Activated CD4-positive, alpha-beta T cell treated with anti-CD3 and anti-CD28 coated beads for 4 hours (primary cell): Measurements from ENCODE around the gene FXYD1.
"Not testable (repeated sequence)": the region's sequence is repeated elsewhere in the genome, so short reads cannot be mapped to it uniquely, and the experiment has no call there.

ENCODE experiments used
- DNase-seq, 2 donors: peaks; one replicate each; pipeline ENCODE4 v3.0.0-alpha.2; 2020

FXYD1 gene

DNA sequence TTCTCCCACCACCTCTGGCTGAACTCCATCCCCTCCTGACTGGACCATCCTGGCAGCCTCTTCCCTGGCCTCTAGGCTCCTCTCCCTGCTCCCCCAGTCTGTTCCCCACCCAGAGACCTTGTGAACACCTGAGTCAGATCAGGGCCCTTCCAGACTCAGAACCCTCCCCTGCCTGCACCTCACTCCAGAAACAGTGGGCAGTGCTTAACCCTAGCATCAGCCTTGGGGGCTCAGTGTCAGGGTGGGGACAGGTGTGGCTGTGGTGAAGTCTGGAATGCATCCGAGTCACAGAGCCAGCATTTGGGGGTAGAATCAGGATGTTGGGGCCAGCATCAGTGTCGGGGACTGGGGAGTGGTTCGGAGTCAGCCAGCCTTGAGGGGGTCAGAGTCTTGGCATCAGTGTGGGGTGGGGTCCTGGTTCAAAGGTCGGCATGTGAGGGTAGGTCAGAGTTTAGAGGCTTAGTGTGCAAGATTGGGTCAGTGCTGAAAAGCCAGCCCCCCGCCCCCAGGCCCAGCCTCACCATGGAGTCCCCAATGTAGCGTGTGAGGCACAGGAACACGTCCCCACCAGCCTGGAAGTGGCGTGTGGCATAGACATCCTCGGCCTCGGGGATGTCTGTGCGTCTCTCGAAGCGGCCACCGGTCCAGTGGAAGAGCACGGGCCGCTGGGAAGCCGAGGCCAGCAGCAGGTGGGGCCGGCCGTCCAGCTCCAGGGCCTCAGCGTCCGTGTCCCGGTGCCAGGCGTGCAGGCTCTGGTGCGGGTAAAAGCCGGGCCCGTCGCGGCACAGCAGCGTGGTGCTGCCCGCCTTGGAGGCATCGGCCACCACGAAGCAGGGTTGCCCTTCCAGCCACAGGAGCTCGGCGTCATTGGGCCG is 12.6 kb upstream of the FXYD1 start:
- DNase-seq, result no peak

DNA sequence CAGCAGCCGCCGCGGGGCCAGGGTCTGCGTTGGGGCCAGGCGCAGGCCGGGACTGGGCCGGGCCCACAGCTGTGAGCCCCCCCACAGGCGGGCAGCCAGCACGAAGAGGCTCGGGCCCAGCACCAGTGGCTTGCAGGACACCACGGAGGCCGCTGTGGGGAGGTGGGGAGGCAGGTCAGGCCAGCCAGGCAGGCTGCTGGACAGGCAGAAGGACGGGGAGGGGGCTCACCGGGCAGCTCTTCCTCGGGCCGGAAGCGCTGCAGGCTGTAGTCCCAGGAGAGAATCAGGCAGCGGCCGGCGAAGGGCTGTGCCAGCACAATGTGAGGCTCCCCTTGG is 12.0 kb upstream of the FXYD1 start:
- DNase-seq, result no peak

DNA sequence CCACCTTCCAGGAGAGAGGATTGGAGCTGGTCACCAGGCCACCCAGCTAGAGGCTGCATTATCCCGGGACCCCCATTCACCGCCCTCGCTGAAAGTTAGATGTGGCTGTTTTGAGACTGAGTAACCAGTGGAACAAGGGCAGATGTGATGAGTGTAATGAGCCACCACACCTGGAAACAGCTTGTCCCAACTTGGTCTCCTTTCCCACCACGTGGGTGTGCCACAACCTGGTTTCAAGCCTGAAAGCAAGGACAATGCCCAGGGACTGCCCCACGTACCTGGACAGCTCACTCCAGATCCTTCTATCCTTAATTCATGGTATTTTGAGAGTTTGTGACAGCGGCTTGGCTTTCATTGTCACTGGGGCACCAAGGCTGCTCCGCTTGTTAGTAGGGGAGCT is 10.8 kb upstream of the FXYD1 start:
- no peak for DNase-seq

DNA sequence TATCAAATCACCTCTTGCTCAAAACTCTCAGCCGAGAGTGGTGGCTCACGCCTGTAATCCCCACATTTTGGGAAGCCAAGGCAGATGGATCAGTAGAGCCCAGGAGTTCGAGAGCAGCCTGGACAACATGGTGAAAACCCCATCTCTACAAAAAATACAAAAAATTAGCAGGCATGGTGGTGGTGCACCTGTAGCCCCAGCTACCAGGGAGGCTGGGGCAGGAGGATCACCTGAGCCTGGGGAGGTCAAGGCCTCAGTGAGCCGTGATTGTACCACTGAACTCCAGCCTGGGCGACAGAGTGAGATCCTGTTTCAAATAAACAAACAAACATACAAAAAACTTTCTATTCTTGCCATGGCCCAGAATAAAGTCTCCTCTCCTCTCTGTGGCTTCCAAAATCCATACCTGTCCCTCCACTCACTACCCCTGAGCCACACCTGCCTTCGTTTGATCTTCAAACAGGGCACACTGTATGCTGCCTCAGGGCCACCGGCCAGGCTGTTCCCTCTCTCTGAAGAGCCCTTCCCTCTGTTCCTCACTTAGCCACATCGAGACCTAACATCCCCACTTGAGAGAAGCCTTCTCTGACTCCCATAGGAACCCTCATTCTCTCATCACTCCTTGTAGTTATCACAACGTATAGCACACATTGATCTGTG is 10.1 kb upstream of the FXYD1 start:
- DNase-seq, result no peak

DNA sequence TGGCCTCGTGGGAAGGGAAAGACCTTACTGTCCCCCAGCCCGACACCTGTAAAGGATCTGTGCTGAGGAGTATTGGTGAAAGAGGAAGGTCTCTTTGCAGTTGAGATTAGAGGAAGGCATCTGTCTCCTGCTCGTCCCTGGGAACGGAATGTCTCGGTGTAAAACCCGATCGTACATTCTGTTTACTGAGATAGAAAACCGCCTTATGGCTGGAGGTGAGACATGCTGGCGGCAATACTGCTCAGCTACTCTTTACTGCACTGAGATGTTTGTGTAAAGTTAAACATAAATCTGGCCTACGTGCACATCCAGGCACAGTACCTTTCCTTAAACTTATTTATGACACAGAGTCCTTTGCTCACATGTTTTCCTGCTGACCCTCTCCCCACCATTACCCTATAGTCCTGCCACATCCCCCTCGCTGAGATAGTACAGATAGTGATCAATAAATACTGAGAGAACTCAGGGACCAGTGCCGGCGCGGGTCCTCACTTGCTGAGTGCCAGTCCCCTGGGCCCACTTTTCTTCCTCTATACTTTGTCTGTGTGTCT is 8.8 kb upstream of the FXYD1 start:
- not testable (repeated sequence) for DNase-seq

DNA sequence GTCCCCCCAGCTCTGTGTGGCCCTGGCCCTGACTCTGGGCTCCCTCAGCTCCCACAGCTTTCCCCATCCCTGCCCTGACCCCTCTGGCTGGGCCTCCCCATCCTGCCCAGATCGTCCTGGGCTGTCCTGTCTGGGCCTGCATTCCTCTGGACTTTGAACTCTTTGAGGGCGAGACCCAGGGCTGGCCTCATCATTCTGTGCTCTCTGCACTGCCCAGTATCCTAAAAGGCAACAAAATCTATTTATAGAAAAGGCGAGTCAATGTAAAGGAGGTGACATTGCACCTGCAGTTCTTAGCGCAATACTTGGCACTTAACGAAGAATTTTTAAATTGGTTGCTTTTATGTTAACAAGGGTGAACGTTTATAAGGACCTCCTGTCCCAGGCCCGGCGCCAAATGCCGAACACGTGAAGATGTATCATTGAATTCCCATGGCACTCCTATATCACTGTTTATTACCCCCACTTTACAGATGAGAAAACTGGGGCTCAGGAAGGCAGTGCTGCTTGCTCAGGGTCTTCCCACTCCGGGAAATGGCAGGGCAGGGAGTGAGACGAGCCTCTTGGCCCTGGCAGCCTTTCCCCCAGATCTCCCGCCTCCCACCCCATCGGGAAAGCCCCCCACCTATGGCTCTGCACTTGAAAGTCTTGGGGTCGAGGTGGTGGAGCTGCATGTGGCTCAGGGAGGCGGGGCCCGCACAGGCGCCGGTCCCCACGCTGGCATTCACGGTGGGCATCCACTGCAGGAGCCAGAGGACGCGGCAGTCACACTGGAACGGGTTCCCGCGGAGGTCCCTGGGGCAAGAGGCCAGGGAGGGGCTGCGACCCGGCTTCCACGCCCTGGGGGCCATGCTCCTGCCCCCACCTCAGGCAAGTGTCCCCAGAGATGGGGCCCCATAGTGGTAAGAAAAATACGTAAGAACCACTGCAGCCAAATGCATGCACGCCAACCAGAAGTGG is 7.6 kb upstream of the FXYD1 start:
- DNase-seq, result no peak

DNA sequence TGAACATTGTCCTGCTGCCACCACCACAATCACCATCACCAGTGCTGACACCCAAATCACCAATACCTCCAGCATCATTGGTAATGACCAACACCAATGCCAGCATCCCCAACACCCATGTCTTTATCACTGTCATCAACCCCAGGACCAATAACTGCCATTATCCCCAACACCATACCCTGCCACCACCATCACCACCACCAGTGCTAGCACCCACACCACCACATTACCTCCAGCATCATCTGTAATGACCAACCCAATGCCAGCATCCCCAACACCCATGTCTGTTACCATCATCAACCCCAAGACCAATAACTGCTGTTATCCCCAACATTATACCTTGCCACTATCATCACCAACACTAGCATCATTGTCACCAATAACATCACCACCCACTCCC is 6.4 kb upstream of the FXYD1 start:
- DNase-seq, result no peak

DNA sequence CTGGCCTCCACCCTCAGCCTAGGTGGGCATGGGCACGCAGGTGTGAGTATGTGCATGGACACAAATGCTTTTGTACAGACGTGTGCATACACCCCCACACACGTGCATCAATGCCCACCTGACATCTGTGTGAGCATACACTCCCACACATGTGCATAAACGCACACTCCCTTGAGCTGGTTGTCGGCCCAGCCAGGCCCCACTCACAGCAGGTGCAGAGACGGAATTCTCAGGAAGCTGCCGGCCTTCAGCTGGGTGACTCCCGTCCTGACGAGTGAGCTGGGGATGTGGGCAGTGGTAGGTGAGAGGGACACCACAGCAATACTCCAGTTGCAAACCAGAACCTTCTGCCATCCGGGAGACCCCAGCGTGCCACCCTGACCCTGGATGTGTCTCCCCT is 4.8 kb upstream of the FXYD1 start:
- DNase-seq, result no peak

DNA sequence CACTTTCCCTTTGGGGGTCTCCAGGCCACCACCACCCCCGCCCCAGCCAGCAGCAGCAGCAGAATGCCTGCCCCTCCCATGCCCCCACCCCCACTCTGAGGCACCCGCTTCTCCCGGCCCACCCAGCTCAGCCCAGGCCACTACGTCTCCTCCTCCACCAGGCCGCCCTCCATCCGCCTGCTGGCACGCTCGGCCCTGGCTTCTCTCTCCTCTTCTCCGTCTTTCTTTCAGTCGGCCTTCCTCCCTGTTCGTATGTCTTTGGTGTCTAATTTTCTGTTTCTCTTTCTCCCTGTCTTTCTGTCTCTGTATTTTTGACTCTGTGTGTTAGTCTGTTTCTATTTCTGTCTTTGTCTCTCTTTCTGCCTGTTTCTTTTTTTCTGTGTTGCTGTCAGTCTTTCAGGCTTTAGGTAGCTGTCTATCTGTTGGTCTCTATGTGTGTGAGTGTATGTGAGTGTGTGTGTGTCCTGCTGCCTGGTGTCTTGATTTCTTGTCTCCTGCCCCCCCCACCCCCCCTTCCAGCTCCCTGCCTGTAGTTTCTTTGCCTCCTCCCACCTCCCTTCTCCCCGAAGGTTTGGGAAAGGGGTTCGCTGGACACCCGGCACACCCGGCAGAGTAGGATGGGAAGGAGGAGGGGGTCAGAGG is 3.9 kb upstream of the FXYD1 start, which contains the start of gene LGI4:
LGI4 (minus strand) TSS at position 459 of the 642 bp plus-strand sequence; CDS start at position 80, 379 bp downstream.
- no peak for DNase-seq

DNA sequence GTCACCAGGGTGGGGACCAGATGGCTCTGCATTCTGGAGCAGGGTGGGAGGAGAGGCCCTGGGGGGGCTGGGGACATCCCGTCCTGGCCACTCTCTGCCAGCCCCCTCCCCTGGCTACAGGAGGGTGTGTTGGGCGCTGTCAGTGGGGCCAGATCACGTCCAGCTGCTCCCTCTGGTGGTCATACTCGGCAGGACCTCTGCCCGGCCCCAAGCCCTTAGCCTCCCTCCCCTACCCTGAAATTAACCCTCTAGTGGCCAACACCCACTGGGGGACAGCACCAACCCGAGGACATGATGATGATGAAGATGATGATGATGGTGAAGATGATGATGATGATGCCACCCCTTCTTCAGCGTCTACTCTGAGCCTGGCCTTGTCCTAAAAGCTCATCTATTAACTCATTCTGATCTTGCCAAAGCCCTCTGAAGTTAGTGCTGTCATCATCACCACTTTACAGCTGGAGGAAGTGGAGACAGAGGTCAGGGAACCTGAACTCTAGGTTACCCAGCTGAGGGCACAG is 3.2 kb upstream of the FXYD1 start:
- DNase-seq, result peak; percentile 53 to 59

DNA sequence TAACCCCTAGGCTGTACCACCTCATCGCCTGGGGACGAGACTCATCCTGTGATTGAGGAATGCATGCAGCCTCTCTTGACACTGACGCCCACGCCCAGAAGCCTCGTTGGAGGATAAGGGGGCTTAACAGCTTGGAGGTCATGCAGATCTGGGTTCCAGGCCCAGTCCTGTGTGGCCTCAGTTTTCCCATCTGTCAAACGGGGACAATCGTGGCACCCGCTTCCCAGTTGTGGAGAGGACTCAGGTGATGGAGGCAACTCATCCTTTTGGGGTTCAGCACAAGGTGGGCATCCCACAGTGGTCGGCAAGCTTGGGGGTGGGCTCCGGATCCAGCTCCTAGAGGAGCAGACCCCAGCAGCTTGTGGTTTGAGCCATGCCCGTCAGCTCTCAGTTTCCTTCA is 2.4 kb upstream of the FXYD1 start:
- DNase-seq, result no peak

DNA sequence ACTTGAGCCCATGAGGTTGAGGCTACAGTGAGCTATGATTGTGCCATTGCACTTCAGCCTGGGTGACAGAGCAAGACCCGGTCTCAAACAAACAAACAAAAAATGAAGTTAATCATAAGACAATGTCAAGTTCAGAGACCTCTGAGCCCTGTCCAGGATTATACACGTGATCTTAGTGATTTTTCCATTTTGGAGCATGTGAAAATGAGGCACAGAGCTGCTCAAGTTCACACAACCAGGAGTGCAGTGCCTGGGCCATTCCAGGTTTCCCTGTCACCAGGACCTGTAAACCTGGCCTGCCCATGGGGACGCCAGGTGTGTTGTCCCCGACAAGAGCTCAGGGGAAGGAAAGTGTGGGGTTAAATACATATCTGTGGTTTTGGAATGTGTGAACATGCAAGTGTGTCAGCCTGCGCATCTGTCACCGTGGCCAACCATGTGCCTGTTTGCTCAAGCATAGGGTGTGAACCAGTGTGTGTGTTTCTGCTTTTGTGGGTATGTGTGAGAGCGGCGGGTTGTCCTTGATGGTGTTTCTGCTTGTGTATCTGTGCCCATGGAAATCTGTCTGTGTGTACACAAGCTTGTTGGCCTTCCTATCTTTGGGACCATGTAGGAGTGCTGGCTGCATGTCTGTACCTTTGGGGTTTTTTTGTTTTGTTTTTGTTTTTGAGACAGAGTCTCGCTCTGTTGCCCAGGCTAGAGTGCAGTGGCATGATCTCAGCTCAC is 1.5 kb upstream of the FXYD1 start:
- DNase-seq, result no peak

DNA sequence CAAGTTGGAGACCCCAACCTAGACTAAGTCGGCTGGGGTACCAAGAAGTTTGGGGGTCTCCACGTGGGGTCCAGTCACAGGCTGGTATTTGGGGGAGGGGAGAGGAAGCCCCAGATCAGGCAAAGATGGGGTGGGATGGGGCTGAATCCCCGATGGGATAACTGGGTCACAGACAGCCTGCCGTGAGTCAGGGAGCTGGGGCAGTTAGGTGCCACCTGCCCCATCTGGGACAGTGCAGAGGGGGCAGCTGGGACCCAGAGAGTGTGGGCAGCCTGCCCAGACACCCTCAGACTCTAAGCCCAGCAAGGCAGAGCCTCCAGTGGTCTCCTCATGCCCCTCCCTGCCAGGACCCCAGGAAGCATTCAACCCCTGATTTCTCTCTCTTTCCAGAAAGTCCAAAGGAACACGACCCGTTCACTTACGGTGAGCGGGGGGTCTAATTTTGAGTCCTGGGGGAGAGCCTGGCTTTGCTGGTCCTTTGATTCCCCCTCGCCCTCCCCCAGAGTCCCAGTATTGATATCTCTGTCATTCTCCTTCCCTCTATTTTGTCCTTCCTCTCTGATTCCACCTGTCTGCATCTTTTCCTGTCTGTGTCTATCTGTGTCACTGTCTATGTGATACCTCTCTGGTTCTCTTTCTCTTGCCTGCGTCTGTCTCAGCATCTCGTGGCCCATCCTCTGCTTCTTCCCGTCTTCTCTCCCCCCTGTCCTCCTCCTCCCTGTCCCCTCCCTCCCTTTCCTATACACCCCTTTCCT is 1.8 kb downstream of the FXYD1 start:
- no peak for DNase-seq

DNA sequence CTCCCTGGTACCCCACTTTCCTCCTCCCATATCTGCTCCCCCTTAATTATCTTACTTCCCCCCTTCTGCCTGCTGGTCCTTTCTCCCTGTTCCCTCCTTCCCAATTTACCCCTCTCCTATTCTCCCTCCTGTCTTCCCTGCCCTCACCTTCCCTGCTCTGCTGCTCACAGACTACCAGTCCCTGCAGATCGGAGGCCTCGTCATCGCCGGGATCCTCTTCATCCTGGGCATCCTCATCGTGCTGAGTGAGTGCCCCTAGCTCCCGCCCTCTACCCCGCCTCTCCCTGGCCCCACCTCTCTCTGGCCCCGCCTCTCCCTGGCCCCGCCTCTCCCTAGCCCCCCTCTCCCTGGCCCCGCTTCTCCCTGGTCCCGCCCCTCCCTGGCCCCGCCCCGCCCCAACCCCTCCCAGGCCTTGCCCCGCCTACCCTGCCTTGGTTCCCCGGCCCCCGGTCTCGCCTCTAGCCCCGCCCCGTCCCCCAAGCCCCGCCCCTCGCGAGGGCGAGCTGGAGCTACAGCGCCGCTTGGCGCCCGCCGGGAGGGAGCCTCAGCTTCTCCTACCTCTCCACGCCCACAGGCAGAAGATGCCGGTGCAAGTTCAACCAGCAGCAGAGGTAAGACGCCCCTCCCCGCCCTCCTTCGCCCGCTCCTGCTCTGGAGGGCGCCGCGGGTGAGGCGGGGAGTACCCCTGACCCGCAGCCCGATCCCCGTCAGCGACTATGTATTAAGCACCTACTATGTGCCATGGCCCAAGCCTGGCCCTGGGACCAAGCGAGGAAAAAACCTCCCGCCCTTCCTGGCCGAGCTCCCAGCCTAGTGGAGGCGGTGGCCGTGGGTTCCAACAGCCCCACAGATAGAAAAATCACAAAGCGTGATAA is 2.6 kb downstream of the FXYD1 start:
- peak; percentile 96 to 97 for DNase-seq

DNA sequence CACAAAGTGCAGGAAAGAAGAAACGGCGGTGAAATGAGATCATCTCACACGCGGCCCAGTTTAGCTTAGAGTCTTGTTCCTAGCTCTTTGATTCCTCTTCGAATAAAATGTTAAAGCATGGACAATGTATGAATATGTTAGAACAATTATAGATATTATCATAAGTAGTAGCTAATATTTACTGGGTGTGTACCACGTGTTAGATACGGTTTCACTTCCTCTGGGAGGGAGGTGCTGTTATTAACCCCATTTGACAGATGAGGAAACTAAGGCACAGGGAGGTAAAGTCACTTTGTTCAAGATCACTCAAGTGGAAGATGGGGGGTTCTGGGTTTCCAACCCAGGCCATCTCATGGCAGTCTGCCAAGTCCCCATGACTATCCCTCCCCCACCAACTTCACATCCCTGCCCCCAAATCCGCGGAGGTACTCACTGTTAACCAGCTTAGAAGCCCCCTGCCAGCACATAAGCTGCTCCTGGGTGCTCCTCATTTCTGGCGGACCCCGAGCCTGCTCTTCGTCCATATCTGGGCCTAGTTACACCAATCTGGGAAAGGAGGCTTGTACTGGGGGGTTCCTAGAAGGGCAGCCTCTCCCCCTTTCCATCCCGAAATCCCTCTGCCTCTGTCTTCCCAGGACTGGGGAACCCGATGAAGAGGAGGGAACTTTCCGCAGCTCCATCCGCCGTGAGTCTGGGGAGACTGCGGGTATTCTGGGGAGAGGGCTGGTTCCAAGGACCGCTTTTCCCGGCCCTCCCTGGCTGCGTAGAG is 3.4 kb downstream of the FXYD1 start:
- DNase-seq, result no peak

DNA sequence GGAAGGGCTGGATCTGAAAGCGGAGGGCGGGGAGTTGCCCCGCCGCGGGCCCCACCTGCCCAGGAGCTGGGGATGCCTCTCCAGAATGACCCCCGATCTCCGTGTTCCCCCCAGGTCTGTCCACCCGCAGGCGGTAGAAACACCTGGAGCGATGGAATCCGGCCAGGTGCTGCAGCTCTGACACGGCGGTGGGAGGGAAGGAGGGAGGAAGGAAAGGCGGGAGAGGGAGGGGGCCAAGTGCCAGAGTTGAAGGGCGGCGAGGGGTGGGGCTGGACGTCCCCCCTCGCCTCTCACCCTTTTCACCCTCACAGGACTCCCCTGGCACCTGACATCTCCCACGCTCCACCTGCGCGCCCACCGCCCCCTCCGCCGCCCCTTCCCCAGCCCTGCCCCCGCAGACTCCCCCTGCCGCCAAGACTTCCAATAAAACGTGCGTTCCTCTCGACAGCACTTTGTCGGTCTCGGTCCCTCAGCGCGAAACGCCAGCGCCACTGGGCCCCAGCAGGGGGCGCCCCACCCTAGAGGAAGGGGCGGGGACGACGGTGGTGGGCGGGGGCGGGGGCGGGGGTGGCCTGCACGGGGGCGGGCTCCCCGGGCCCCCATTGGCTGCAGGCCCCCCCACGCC is 4.1 kb downstream of the FXYD1 start:
- DNase-seq, result peak; percentile 68 to 70

DNA sequence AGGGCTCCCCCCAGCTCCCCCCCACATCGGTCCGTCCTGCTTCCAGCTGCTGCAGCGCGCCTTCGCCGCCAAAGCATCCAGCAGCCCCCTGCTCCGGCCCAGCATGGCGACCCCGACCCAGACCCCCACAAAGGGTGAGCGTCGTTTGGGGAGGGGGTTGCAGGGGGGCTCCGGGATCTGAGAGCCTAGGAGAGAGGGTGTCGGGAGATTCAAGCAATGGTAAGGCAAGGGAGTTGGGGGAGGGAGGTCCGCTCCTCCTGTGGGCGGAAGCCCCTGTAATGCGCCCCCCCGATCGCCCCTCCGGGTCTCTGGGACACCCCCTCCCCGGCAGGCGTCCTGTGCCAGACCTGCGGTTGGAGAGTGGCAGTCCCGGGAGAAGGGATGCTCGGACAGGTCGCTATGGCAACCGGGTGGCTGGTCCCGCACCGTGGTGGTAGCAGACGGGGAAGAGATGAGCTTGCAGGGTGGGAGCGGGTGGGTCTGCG is 4.6 kb downstream of the FXYD1 start, which contains the start of gene FXYD7:
FXYD7 (plus strand) TSS at position 25 of the 485 bp plus-strand sequence; CDS start at position 104, 79 bp downstream.
- no peak for DNase-seq

DNA sequence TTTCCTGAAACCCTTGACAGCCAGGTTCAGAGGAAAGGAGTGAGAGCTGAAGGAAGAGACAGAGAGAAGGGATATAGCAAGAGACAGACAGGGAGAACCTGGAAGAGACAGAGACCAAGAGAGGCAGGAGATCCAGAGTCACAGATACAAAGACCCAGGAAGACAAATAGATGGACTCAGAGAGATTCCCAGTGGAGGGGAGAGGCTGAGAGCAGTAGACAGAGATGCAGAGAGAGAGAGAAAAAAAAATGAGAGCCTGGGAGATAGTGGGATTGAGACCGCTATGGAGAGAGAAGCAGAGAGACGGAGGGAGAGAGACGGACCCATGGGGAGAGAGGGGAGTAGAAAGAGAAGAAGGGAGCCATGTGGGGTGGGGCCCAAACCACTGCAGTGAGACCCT is 5.2 kb downstream of the FXYD1 start:
- no peak for DNase-seq
